ENCODE measurements around the gene SDR42E1. TPM values are rescaled to one million over a fixed set of nuclear protein-coding genes. Genes with fewer than 3 reads are reported as not detected.

SDR42E1 gene
- total RNA-seq, 2 experiments from 2014 or later: 12.0 to 12.4 TPM

DNA sequence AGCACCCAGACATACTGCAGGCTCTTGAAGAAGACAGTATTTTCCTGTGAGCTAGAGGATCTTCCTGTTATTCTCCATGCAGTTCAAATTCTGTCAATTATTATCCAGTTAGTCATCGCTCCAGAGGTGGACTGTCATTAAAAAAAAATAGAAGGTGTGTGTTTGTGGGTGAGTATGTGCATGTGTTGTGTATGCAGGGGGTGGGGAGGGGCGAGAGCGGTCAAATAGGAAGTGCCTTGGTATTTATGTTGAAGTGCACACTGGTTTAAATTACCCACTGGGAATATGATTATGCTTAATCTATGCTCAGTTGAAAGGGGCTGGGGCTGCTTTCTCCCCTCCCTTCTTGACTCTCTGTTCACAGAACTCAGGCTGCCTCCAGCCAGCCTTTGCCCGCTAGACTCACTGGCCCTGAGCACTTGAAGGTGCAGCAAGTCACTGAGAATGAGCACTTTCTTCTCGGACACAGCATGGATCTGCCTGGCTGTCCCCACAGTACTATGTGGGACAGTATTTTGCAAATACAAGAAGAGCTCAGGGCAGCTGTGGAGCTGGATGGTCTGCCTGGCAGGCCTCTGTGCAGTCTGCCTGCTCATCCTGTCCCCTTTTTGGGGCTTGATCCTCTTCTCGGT lies 23.8 kb upstream of the SDR42E1 start, which contains the start of gene HSD17B2:
HSD17B2 (plus strand) TSS at position 273 of the 632 bp plus-strand sequence; CDS start at position 445, 172 bp downstream.
- CTCF ChIA-PET: no interaction called here
- H3K36me3 Mint-ChIP-seq (ENCODE audit: low read depth): no peaks in the 10 kb centered on the region

DNA sequence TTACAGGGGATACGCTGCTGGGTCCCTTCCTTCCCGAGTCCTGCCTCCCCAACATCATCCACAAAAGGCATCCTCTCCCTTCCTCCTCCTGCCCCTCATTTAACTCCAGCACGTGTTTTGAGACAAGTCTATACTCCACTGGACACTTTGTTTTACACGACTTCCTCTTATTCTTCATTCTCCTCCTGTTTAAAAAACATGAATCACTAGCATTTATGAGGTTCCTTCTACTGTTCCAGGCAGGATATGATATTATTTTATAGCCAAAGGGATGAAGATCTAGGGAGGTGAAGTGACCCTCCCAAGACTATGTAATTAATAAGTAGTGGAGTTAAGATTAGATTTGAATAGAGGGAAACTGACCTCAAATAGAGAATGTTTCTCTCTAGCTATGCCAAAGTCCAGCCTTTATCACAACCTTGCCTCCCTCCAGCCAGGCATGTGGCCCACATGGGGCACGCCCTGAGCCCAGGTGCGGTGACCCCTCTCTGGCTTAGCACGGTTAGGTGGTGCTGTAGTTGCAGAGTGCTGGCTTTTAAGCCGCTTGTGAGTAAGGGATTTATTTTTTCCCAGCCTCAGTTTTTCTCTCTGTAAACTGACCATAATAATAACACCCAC lies 22.5 kb upstream of the SDR42E1 start:
- DNase-seq: no peak
- H3K4me1 Mint-ChIP-seq (ENCODE audit: low read depth): no peaks in the 10 kb centered on the region
- H3K4me3 Mint-ChIP-seq: no peak overlapping the region
- ChIA-PET CTCF (no interaction called here), POLR2A (no interaction called here)
- no peak overlapping the region for H3K27ac Mint-ChIP-seq
- no peak for ATAC-seq
- H3K27me3 Mint-ChIP-seq (ENCODE audit: low read depth): peaks cover 26% of the 10 kb centered on the region
- no peaks in the 10 kb centered on the region for H3K36me3 Mint-ChIP-seq (ENCODE audit: low read depth)
- H3K9me3 Mint-ChIP-seq (ENCODE audit: insufficient read depth): no peaks in the 10 kb centered on the region

More for the DNA sequence above, 23.8 kb upstream of the SDR42E1 start, which contains the start of gene HSD17B2:
- H3K4me3 Mint-ChIP-seq: no peak within 1 kb of the TSS
- H3K9me3 Mint-ChIP-seq (ENCODE audit: insufficient read depth): no peaks in the 10 kb centered on the region
- POLR2A ChIA-PET: no interaction called here
- H3K4me1 Mint-ChIP-seq (ENCODE audit: low read depth): no peaks in the 10 kb centered on the region
- no peak within 1 kb of the TSS for H3K27ac Mint-ChIP-seq
- ATAC-seq (no peak), DNase-seq (no peak)
- H3K27me3 Mint-ChIP-seq (ENCODE audit: low read depth): peaks cover 34% of the 10 kb centered on the region

DNA sequence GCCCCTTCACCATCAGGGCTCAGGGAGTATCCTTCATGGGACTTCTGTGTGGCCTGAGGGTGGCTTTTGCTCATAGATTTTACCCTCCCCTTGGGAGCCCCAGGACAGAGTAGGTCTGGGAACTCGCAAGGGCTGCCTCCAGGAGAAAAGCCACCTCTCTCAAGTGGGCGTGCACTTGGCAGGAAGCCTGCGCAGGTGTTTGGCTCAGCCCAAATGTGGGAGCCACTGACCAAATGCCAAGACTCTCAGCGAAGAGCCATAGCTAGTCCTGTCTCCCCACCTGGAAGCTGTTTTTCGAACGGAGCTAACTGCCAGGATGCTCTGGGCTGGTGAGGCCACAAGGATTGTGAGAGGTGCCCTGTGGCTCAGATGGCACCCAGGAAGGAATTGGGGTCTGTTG lies 21.7 kb upstream of the SDR42E1 start:
- peaks cover 22% of the 10 kb centered on the region for H3K27me3 Mint-ChIP-seq (ENCODE audit: low read depth)
- no peak overlapping the region for H3K27ac Mint-ChIP-seq
- POLR2A ChIA-PET: no interaction called here
- ATAC-seq (no peak), DNase-seq (no peak)
- H3K36me3 Mint-ChIP-seq (ENCODE audit: low read depth): no peaks in the 10 kb centered on the region
- no peaks in the 10 kb centered on the region for H3K9me3 Mint-ChIP-seq (ENCODE audit: insufficient read depth)
- no peaks in the 10 kb centered on the region for H3K4me1 Mint-ChIP-seq (ENCODE audit: low read depth)
- CTCF ChIA-PET: interaction anchor here (1.1 kb wide), 1 partner anchor 197 kb away, joined by 5 read pairs; no protein-coding TSS in a partner anchor
- no peak overlapping the region for H3K4me3 Mint-ChIP-seq

DNA sequence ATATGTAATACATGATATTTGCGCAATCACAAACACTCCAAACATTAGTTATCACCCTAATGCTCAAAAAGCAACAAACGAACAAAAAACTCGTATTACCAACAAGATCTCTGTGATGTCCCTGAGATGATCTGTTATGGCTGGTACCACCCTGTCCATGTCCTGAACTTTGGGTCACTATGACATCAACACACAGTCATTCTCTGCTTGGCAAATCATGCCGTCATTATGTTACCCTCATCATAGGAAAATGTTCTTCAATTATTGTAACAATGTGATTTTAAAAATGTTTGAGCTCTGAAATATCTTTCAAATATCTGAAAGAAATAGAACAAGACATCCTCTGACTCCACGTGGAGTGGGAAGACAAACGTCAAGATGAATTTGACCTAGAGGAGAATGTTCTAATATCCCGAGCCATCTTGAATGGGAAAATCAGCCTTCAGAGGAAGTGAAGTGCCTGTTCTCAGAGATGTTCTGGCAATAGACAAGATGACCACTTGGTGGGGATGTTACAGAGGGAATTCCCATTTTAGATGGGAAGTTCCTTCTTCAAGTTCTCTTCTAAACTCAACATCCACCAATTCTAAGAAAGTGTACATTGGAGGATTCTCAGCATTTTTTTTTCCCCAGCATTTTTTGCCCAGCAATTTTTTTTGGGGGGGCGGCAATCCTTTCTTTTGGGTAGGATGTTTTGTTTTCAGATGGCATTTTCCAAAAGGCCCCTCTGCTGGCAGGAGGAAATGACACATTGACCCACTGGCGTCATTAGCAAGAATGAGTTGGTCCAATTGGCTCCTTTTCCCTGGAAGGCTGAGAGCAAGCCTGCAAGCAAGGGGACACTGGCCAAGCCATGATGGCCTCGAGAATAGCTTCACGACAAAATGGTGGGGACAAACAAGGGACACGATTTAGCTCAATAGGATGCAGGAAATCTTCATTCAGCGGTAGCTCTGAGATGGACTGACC lies 20.1 kb upstream of the SDR42E1 start:
- ChIA-PET POLR2A (no interaction called here), CTCF (interaction anchor here (1.1 kb wide), 1 partner anchor 199 kb away, joined by 5 read pairs; no protein-coding TSS in a partner anchor)
- ATAC-seq (no peak), DNase-seq (no peak)
- Mint-ChIP-seq H3K36me3 (ENCODE audit: low read depth) (no peaks in the 10 kb centered on the region), H3K4me1 (ENCODE audit: low read depth) (no peaks in the 10 kb centered on the region), H3K27me3 (ENCODE audit: low read depth) (peaks cover 19% of the 10 kb centered on the region), H3K27ac (no peak overlapping the region), H3K4me3 (no peak overlapping the region), H3K9me3 (ENCODE audit: insufficient read depth) (no peaks in the 10 kb centered on the region)

DNA sequence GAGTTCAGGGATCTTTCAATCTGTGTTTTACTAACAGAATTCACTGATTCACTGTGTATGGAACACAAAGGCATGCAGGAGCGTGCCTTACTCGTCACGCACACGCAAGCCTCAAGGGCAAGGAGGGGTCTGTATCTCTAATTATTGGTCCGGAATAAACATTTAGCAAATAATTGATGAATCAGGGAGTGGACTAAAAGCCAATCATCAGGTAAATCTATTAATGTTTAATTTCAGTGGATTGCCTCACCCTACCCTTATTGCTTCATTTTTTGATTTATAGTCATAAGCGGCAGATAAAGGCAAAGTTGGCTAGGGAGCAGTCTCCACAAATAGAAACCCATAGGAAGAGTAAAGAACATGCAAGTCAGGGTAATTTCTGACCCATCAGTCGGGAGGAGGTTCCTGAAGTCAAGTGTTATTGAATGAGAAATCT lies 16.4 kb upstream of the SDR42E1 start:
- ATAC-seq (no peak), DNase-seq (no peak)
- H3K9me3 Mint-ChIP-seq (ENCODE audit: insufficient read depth): no peaks in the 10 kb centered on the region
- CTCF ChIA-PET: no interaction called here
- no peak overlapping the region for H3K27ac Mint-ChIP-seq
- no peaks in the 10 kb centered on the region for H3K4me1 Mint-ChIP-seq (ENCODE audit: low read depth)
- H3K27me3 Mint-ChIP-seq (ENCODE audit: low read depth): peaks cover 10% of the 10 kb centered on the region
- no peaks in the 10 kb centered on the region for H3K36me3 Mint-ChIP-seq (ENCODE audit: low read depth)
- POLR2A ChIA-PET: no interaction called here
- no peak overlapping the region for H3K4me3 Mint-ChIP-seq

DNA sequence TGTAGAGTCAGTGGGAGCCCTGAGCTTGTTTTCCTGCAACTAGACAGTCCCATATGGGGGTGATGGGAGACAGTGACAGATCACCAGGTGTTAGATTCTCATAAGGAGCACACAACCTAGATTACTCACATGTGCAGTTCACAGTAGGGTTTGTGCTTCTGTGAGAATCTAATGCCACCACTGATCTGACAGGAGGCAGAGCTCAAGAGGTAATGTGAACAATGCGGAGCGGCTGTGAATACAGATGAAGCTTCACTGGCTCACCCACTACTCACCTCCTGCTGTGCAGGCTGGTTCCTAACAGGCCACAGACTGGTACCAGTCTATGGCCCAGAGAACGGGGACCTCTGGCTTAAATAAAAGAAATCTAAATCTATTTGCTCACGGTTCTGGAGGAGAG lies 13.6 kb upstream of the SDR42E1 start:
- Mint-ChIP-seq H3K4me3 (no peak overlapping the region), H3K4me1 (ENCODE audit: low read depth) (no peaks in the 10 kb centered on the region), H3K9me3 (ENCODE audit: insufficient read depth) (no peaks in the 10 kb centered on the region), H3K36me3 (ENCODE audit: low read depth) (no peaks in the 10 kb centered on the region), H3K27ac (no peak overlapping the region), H3K27me3 (ENCODE audit: low read depth) (peaks cover 12% of the 10 kb centered on the region)
- ChIA-PET CTCF (no interaction called here), POLR2A (no interaction called here)
- ATAC-seq (no peak), DNase-seq (no peak)

DNA sequence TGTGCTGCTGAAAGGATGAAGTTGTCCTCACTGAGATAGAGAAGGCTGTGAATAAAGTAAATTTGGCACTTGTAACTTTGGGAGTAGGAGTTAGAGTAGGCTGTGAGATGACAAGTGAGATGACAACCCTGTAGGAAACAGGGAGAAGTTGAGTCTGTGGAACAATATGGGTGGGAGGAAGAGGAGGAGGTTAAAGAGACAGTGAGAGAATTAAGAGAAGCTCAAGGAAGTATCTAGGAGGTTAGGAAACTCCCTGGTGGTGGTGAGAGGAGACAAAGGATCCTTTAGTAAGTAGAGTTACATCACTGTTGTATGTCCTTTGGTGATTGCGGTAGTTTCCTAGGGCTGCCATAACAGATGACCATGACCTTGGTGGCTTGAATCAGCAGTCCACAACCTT lies 13.0 kb upstream of the SDR42E1 start:
- Mint-ChIP-seq H3K9me3 (ENCODE audit: insufficient read depth) (no peaks in the 10 kb centered on the region), H3K27ac (no peak overlapping the region), H3K27me3 (ENCODE audit: low read depth) (peaks cover 12% of the 10 kb centered on the region), H3K4me1 (ENCODE audit: low read depth) (no peaks in the 10 kb centered on the region), H3K36me3 (ENCODE audit: low read depth) (no peaks in the 10 kb centered on the region), H3K4me3 (no peak overlapping the region)
- ChIA-PET POLR2A (no interaction called here), CTCF (no interaction called here)
- DNase-seq: no peak
- ATAC-seq: no peak

DNA sequence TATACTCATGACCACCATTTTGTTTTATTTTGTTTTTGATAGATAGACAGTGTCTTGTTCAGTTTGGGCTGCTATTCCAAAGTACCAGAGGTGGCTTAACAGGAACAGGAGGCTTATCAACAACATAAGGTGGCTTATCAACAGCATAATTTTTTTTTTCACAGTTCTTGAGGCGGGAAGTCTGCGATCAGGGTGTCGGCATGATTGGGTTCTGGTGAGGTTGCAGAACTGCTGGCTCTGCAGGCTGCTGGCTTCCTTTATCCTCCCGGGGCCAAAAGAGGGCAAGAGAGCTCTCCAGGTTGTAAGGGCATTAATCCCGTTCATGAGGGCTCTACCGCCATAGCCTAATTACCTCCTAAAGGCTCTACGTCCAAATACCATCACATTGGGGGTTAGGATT lies 11.9 kb upstream of the SDR42E1 start:
- Mint-ChIP-seq H3K4me1 (ENCODE audit: low read depth) (no peaks in the 10 kb centered on the region), H3K36me3 (ENCODE audit: low read depth) (no peaks in the 10 kb centered on the region), H3K4me3 (no peak overlapping the region), H3K27me3 (ENCODE audit: low read depth) (peaks cover 14% of the 10 kb centered on the region), H3K27ac (no peak overlapping the region), H3K9me3 (ENCODE audit: insufficient read depth) (no peaks in the 10 kb centered on the region)
- ATAC-seq (no peak), DNase-seq (no peak)
- CTCF ChIA-PET: no interaction called here
- POLR2A ChIA-PET: no interaction called here

DNA sequence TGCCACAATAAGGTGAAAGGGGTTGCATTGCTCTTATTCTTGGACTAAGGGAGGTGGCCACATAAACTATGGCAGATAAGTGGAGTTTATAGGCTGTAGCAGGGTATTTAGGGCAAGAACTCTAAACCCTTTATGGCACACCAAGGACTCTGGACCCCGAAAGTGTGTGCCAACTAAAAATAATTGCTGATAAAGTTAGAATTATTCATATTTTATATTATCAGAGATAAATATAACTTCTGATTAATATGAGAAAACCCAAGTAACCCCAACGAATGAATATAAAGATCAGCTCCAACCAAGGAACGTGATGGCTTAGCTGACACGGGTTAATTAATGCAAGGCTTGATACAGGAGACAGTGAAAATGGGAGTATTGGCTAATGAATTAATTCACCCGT lies 8.8 kb upstream of the SDR42E1 start:
- DNase-seq (no peak), ATAC-seq (no peak)
- Mint-ChIP-seq H3K36me3 (ENCODE audit: low read depth) (no peaks in the 10 kb centered on the region), H3K27ac (no peak overlapping the region), H3K9me3 (ENCODE audit: insufficient read depth) (no peaks in the 10 kb centered on the region), H3K27me3 (ENCODE audit: low read depth) (peaks cover 20% of the 10 kb centered on the region), H3K4me3 (no peak overlapping the region), H3K4me1 (ENCODE audit: low read depth) (no peaks in the 10 kb centered on the region)
- CTCF ChIA-PET: no interaction called here
- POLR2A ChIA-PET: no interaction called here

DNA sequence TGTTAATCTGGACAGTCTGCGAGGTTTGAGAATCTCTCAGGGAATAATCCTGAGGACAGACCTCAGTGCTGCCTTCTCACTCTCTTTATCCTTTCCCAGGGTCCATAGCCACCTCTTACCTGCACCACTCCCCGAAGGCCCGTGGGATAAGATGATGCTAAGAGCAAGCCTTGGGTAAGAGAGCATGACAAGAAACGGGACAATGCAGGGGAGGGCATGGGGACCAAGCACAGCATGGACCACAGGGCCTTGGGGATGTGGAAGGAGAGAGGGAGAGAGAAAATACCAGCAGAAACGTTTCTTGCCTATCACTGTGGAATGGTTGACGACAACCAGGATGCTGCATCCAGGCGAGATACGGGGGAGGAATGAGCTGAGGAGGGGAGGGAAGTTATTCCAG lies 8.3 kb upstream of the SDR42E1 start:
- no peaks in the 10 kb centered on the region for H3K36me3 Mint-ChIP-seq (ENCODE audit: low read depth)
- no peak for ATAC-seq
- H3K27ac Mint-ChIP-seq: no peak overlapping the region
- ChIA-PET CTCF (no interaction called here), POLR2A (no interaction called here)
- H3K27me3 Mint-ChIP-seq (ENCODE audit: low read depth): peaks cover 23% of the 10 kb centered on the region
- no peaks in the 10 kb centered on the region for H3K4me1 Mint-ChIP-seq (ENCODE audit: low read depth)
- DNase-seq: no peak
- no peaks in the 10 kb centered on the region for H3K9me3 Mint-ChIP-seq (ENCODE audit: insufficient read depth)
- H3K4me3 Mint-ChIP-seq: no peak overlapping the region

DNA sequence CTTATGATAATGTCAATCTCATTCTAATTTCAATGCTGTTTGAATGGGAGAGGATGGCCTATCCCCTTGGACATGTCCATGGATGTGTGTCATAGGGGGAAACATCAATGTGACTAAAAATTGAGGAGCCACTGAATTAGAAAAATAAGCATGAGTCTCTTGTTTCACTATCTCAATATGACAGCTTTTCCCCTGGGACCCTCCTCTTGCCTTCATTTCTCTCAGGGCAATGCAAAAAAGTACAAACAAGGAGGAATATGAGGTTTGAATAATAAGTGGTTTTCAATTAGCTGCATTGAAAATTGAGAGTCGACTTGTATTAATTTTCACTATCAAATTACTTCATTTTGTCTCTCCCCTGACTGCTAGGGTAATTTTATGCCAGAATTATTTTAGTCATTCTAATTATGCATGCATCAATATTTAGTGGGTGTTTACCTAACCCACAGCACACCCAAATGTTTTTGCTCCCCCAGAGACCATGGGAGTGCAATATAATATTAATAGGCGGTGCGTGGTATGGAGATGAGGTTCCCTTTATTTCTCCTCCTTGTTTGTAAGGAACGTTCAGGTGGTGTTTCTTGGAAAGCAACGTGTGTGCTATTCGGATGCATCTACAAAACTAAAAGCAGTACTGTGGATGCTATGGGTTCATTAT lies 6.8 kb upstream of the SDR42E1 start:
- no peaks in the 10 kb centered on the region for H3K36me3 Mint-ChIP-seq (ENCODE audit: low read depth)
- no peak overlapping the region for H3K4me3 Mint-ChIP-seq
- H3K9me3 Mint-ChIP-seq (ENCODE audit: insufficient read depth): no peaks in the 10 kb centered on the region
- ChIA-PET CTCF (interaction anchor here (0.5 kb wide), 1 partner anchor 37 kb away, joined by 3 read pairs; no protein-coding TSS in a partner anchor), POLR2A (no interaction called here)
- H3K27ac Mint-ChIP-seq: no peak overlapping the region
- H3K4me1 Mint-ChIP-seq (ENCODE audit: low read depth): no peaks in the 10 kb centered on the region
- DNase-seq: no peak
- no peak for ATAC-seq
- H3K27me3 Mint-ChIP-seq (ENCODE audit: low read depth): peaks cover 14% of the 10 kb centered on the region

DNA sequence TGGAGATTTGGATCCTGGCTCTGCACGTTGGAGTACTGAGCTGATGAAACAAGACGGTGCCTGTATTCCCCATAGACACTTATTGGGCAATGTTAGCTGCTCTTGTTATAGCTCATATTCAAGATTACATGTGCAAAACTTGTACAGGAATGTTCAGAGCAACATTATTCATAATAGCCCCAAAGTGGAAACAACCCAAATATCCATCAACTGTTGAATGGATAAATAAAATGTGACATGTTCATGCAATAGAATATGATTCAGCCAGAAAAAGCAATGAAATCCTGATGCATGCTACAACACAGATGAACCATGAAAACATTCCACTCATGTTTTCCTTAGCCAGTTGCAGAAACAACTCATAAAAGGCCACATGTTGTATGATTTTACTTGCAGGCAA lies 5.7 kb upstream of the SDR42E1 start:
- H3K4me3 Mint-ChIP-seq: no peak overlapping the region
- no peak for ATAC-seq
- peaks cover 20% of the 10 kb centered on the region for H3K27me3 Mint-ChIP-seq (ENCODE audit: low read depth)
- no peak for DNase-seq
- no peak overlapping the region for H3K27ac Mint-ChIP-seq
- H3K4me1 Mint-ChIP-seq (ENCODE audit: low read depth): no peaks in the 10 kb centered on the region
- no peaks in the 10 kb centered on the region for H3K36me3 Mint-ChIP-seq (ENCODE audit: low read depth)
- ChIA-PET CTCF (no interaction called here), POLR2A (no interaction called here)
- H3K9me3 Mint-ChIP-seq (ENCODE audit: insufficient read depth): no peaks in the 10 kb centered on the region

Measured in activated CD8-positive, alpha-beta T cell treated with anti-CD3 and anti-CD28 coated beads, Interleukin-2, amount 10 ng/mL, durations not matched to agents 7 days and 5 days (primary cell).